ENCODE results near the gene SMURF1.

GRCh38 chr7:99000904-99001465, 142.9 kb downstream of the SMURF1 start:
- no peak for TF ChIP-seq POLR2A (IDR thresholded peaks at IDR 0.05)
- TF ChIP-seq, protein P1, sequence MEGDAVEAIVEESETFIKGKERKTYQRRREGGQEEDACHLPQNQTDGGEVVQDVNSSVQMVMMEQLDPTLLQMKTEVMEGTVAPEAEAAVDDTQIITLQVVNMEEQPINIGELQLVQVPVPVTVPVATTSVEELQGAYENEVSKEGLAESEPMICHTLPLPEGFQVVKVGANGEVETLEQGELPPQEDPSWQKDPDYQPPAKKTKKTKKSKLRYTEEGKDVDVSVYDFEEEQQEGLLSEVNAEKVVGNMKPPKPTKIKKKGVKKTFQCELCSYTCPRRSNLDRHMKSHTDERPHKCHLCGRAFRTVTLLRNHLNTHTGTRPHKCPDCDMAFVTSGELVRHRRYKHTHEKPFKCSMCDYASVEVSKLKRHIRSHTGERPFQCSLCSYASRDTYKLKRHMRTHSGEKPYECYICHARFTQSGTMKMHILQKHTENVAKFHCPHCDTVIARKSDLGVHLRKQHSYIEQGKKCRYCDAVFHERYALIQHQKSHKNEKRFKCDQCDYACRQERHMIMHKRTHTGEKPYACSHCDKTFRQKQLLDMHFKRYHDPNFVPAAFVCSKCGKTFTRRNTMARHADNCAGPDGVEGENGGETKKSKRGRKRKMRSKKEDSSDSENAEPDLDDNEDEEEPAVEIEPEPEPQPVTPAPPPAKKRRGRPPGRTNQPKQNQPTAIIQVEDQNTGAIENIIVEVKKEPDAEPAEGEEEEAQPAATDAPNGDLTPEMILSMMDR (IDR thresholded peaks at IDR 0.05 in 8 of 11, conservative IDR thresholded peaks at IDR 0.05 in 3 of 11) = no peak
